Duodenal mucosa (tissue), 2 donors: ENCODE measurements around the gene SRPK1.
"Not testable (repeated sequence)": the region's sequence is repeated elsewhere in the genome, so short reads cannot be mapped to it uniquely, and the experiment has no call there.

Experiments used
- H3K27ac ChIP-seq: one replicate; pipeline ENCODE4 v1.7.0; 2013; ENCODE audit warnings: low read depth, low read length
- H3K27me3 ChIP-seq, 2 donors: one replicate each; pipeline ENCODE4 v1.7.0; 2013; ENCODE audit warnings: low read length in 2 of 2, control low read depth in 1 of 2; ENCODE audit not compliant: insufficient read depth in 2 of 2, control insufficient read depth in 1 of 2
- H3K36me3 ChIP-seq, 2 donors: one replicate each; pipeline ENCODE4 v1.7.0; 2013; ENCODE audit warnings: low read length in 2 of 2, control low read depth in 1 of 2; ENCODE audit not compliant: insufficient read depth in 2 of 2, control insufficient read depth in 1 of 2
- H3K4me1 ChIP-seq, 2 donors: one replicate each; pipeline ENCODE4 v1.7.0; 2013; ENCODE audit warnings: low read length in 2 of 2, control low read depth in 1 of 2; ENCODE audit not compliant: insufficient read depth in 2 of 2, control insufficient read depth in 1 of 2
- H3K4me3 ChIP-seq, 2 donors: one replicate each; pipeline ENCODE4 v1.7.0; 2013; ENCODE audit warnings: low read length in 2 of 2, low read depth in 1 of 2
- H3K9ac ChIP-seq, 2 donors: one replicate each; pipeline ENCODE4 v1.7.0; 2013; ENCODE audit warnings: low read length in 2 of 2, low read depth in 1 of 2
- H3K9me3 ChIP-seq, 2 donors: one replicate each; pipeline ENCODE4 v1.7.0; 2013; ENCODE audit warnings: low read length in 2 of 2, control low read depth in 1 of 2; ENCODE audit not compliant: control insufficient read depth in 1 of 2

Gene SRPK1

GRCh38 chr6:35933844-35934243 lies 12.9 kb upstream of the SRPK1 start:
- H3K27ac ChIP-seq = no peak overlapping the region
- no peak overlapping the region for H3K4me3 ChIP-seq
- H3K4me1 ChIP-seq = no peaks in the 10 kb centered on the region
- H3K9ac ChIP-seq = no peak overlapping the region
- peaks cover 0 to 3% of the 10 kb centered on the region in 2 donors for H3K9me3 ChIP-seq
- H3K27me3 ChIP-seq = no peaks in the 10 kb centered on the region
- H3K36me3 ChIP-seq = no peaks in the 10 kb centered on the region

- not testable (repeated sequence) for H3K36me3 ChIP-seq, H3K27ac ChIP-seq, H3K27me3 ChIP-seq, H3K9ac ChIP-seq, H3K4me1 ChIP-seq, H3K4me3 ChIP-seq, H3K9me3 ChIP-seq
Measured at GRCh38 chr6:35931873-35932272, 11.0 kb upstream of the SRPK1 start.

- Histone ChIP-seq H3K36me3 (no peaks in the 10 kb centered on the region), H3K9me3 (no peaks in the 10 kb centered on the region), H3K4me1 (no peaks in the 10 kb centered on the region), H3K9ac (no peak overlapping the region), H3K4me3 (no peak overlapping the region), H3K27me3 (no peaks in the 10 kb centered on the region), H3K27ac (no peak overlapping the region)
Measured at GRCh38 chr6:35931120-35931561, 10.2 kb upstream of the SRPK1 start.

- Histone ChIP-seq H3K4me3 (no peak overlapping the region), H3K9me3 (no peaks in the 10 kb centered on the region), H3K36me3 (no peaks in the 10 kb centered on the region), H3K27me3 (no peaks in the 10 kb centered on the region), H3K27ac (no peak overlapping the region), H3K4me1 (no peaks in the 10 kb centered on the region), H3K9ac (no peak overlapping the region)
Measured at GRCh38 chr6:35929601-35930000, 8.7 kb upstream of the SRPK1 start.

- Histone ChIP-seq H3K36me3 (no peaks in the 10 kb centered on the region), H3K4me1 (peaks cover 6 to 11% of the 10 kb centered on the region in 2 donors), H3K4me3 (no peak overlapping the region), H3K27ac (no peak overlapping the region), H3K9ac (no peak overlapping the region), H3K9me3 (no peaks in the 10 kb centered on the region), H3K27me3 (no peaks in the 10 kb centered on the region)
Measured at GRCh38 chr6:35926509-35927215, 5.8 kb upstream of the SRPK1 start.

- no peak overlapping the region for H3K27ac ChIP-seq
- H3K36me3 ChIP-seq = no peaks in the 10 kb centered on the region
- no peak overlapping the region for H3K9ac ChIP-seq
- H3K27me3 ChIP-seq = no peaks in the 10 kb centered on the region
- peaks cover 8 to 13% of the 10 kb centered on the region in 2 donors for H3K4me1 ChIP-seq
- no peak overlapping the region for H3K4me3 ChIP-seq
- H3K9me3 ChIP-seq = no peaks in the 10 kb centered on the region
Measured at GRCh38 chr6:35925961-35926360, 5.1 kb upstream of the SRPK1 start.

GRCh38 chr6:35924146-35924545 lies 3.2 kb upstream of the SRPK1 start:
- Histone ChIP-seq H3K27me3 (no peaks in the 10 kb centered on the region), H3K4me1 (peaks cover 13 to 14% of the 10 kb centered on the region in 2 donors), H3K9me3 (no peaks in the 10 kb centered on the region), H3K4me3 (no peak overlapping the region), H3K27ac (no peak overlapping the region), H3K36me3 (no peaks in the 10 kb centered on the region), H3K9ac (no peak overlapping the region)

GRCh38 chr6:35922139-35922554 lies 1.2 kb upstream of the SRPK1 start:
- H3K9ac ChIP-seq = peak overlapping the region in 1 of 2 donors; percentile 45
- peaks cover 22 to 30% of the 10 kb centered on the region in 2 donors for H3K4me1 ChIP-seq
- no peaks in the 10 kb centered on the region for H3K36me3 ChIP-seq
- H3K27me3 ChIP-seq = no peaks in the 10 kb centered on the region
- H3K9me3 ChIP-seq = no peaks in the 10 kb centered on the region
- H3K4me3 ChIP-seq = peak overlapping the region; percentile 70 to 86
- no peak overlapping the region for H3K27ac ChIP-seq

- Histone ChIP-seq H3K36me3 (peaks cover 0 to 4% of the 10 kb centered on the region in 2 donors), H3K9me3 (no peaks in the 10 kb centered on the region), H3K27ac (peak overlapping the region; percentile 69), H3K27me3 (no peaks in the 10 kb centered on the region), H3K9ac (peak overlapping the region; percentile 71 to 92), H3K4me1 (peaks cover 24 to 31% of the 10 kb centered on the region in 2 donors), H3K4me3 (peak overlapping the region; percentile 87 to 99)
Measured at GRCh38 chr6:35919827-35920751, 809 bp downstream of the SRPK1 start.
